H1 (cell line): ENCODE results near the gene CENPB. TPM values are rescaled to one million over a fixed set of nuclear protein-coding genes. Genes with fewer than 3 reads are reported as not detected.
A peak's percentile ranks its signal among the peaks of the same experiment; 100 is the strongest.

Experiments used
- CTCF ChIA-PET: fragments of 300-600 bp; sonication (Branson Sonifier 250); formaldehyde crosslinking; loops from one replicate; lab custom pipeline; 2021; ENCODE audit not compliant: partially characterized antibody; lab: Charles Lee
- POLR2A ChIA-PET: fragments of 300-600 bp; sonication (Branson Sonifier 250); formaldehyde crosslinking; loops from one replicate; lab custom pipeline; 2021; ENCODE audit warnings: inconsistent platforms; ENCODE audit not compliant: partially characterized antibody; lab: Charles Lee
- DNase-seq, 2 experiments: peaks; one replicate each; pipeline versions ENCODE4 v3.0.0 to v3.0.0-alpha.2; 2010 to 2022; ENCODE audit warnings: low spot score in 2 of 2, low read depth in 1 of 2, mixed read lengths in 1 of 2
- FAIRE-seq: peaks from 2 replicates; lab custom pipeline; 2011; peaks lifted over from hg19 to GRCh38; lab: Jason Lieb, UNC
- H2AFZ ChIP-seq: 2 replicates; pipeline ENCODE4 v1.8.1; 2012; ENCODE audit warnings: low read length, inconsistent platforms
- H2AK5ac ChIP-seq: 2 replicates; pipeline ENCODE4 v1.6.1; 2013; ENCODE audit warnings: low read depth, low read length
- H2BK120ac ChIP-seq: replicated peaks from 2 replicates; pipeline ENCODE3; 2013; ENCODE audit warnings: low read depth, low read length, inconsistent platforms
- H2BK12ac ChIP-seq: 2 replicates; pipeline ENCODE4 v1.6.1; 2013; ENCODE audit warnings: low read depth, low read length
- H2BK15ac ChIP-seq: 2 replicates; pipeline ENCODE4 v1.6.1; 2013; ENCODE audit warnings: low read length
- H2BK20ac ChIP-seq: 2 replicates; pipeline ENCODE4 v1.6.1; 2013; ENCODE audit warnings: low read length
- H2BK5ac ChIP-seq: 2 replicates; pipeline ENCODE4 v1.6.1; 2013; ENCODE audit warnings: low read depth, low read length
- H3K14ac ChIP-seq: 2 replicates; pipeline ENCODE4 v1.6.1; 2013; ENCODE audit warnings: inconsistent platforms; ENCODE audit not compliant: insufficient read length
- H3K18ac ChIP-seq: 2 replicates; pipeline ENCODE4 v1.6.1; 2013; ENCODE audit warnings: low read length; ENCODE audit errors: extremely low read depth
- H3K23ac ChIP-seq: 2 replicates; pipeline ENCODE4 v1.6.1; 2013; ENCODE audit warnings: inconsistent platforms; ENCODE audit not compliant: insufficient read length
- H3K23me2 ChIP-seq: 2 replicates; pipeline ENCODE4 v1.6.1; 2013; ENCODE audit warnings: low read depth, low read length
- H3K27ac ChIP-seq: 2 replicates; pipeline ENCODE4 v1.6.1; 2011; ENCODE audit warnings: low read depth, low read length, inconsistent platforms
- H3K27me3 ChIP-seq, 4 experiments: replicated peaks in 1 of 4; 1 replicate in 1 of 4; 2 replicates in 3 of 4; pipeline versions ENCODE4 v1.6.1 to v1.8.1; 2011 to 2013; ENCODE audit warnings: low read length in 3 of 4, mild to moderate bottlenecking in 3 of 4, inconsistent platforms in 2 of 4, mixed read lengths in 2 of 4, moderate library complexity in 1 of 4; ENCODE audit not compliant: control insufficient read depth in 3 of 4, insufficient read depth in 3 of 4; ENCODE audit errors: extremely low read depth in 1 of 4
- H3K36me3 ChIP-seq, 4 experiments: 2 replicates each; pipeline versions ENCODE4 v1.6.1 to v1.8.1; 2011 to 2013; ENCODE audit warnings: mild to moderate bottlenecking in 4 of 4, low read length in 3 of 4, moderate library complexity in 2 of 4, control low read depth in 1 of 4, inconsistent platforms in 1 of 4; ENCODE audit not compliant: insufficient read depth in 4 of 4, control insufficient read depth in 2 of 4
- H3K4ac ChIP-seq: replicated peaks from 2 replicates; pipeline ENCODE3; 2013; ENCODE audit warnings: low read length, low read depth, mixed read lengths, inconsistent platforms; ENCODE audit not compliant: insufficient read length
- H3K4me1 ChIP-seq, 4 experiments: replicated peaks in 1 of 4; 1 replicate in 1 of 4; 2 replicates in 3 of 4; pipeline versions ENCODE4 v1.6.1 to v1.8.1; 2011 to 2013; ENCODE audit warnings: low read length in 3 of 4, inconsistent platforms in 2 of 4, mixed read lengths in 1 of 4; ENCODE audit not compliant: insufficient read depth in 4 of 4, control insufficient read depth in 3 of 4
- H3K4me2 ChIP-seq, 2 experiments: 2 replicates each; pipeline versions ENCODE4 v1.6.1 to v1.8.1; 2011 to 2013; ENCODE audit warnings: low read depth in 2 of 2, low read length in 2 of 2, control low read depth in 1 of 2, inconsistent platforms in 1 of 2, mild to moderate bottlenecking in 1 of 2; ENCODE audit not compliant: insufficient read depth in 1 of 2
- H3K4me3 ChIP-seq, 4 experiments: fragments of 200-600, 300-600 bp in 1 of 4; sonication (generic), shearing (Covaris generic), sonication (Bioruptor Twin) in 1 of 4; 2 replicates each; pipeline versions ENCODE4 v1.5.1 to v1.8.1; 2011 to 2016; ENCODE audit warnings: low read length in 4 of 4, low read depth in 3 of 4, control low read depth in 2 of 4, inconsistent platforms in 2 of 4, mild to moderate bottlenecking in 2 of 4, mixed read lengths in 1 of 4, moderate library complexity in 1 of 4; ENCODE audit not compliant: insufficient read depth in 2 of 4; ENCODE audit errors: extremely low read depth in 1 of 4
- H3K56ac ChIP-seq: replicated peaks from 2 replicates; pipeline ENCODE3; 2013; ENCODE audit warnings: low read depth, mild to moderate bottlenecking, mixed read lengths, low read length, inconsistent platforms; ENCODE audit not compliant: insufficient read length
- H3K79me1 ChIP-seq: 2 replicates; pipeline ENCODE4 v1.6.1; 2013; ENCODE audit warnings: low read depth, low read length, control low read depth
- H3K79me2 ChIP-seq, 2 experiments: 2 replicates each; pipeline versions ENCODE4 v1.6.1 to v1.8.1; 2012 to 2013; ENCODE audit warnings: low read length in 2 of 2, mild to moderate bottlenecking in 2 of 2, inconsistent platforms in 1 of 2; ENCODE audit not compliant: insufficient read depth in 2 of 2, control insufficient read depth in 1 of 2
- H3K9ac ChIP-seq, 4 experiments: replicated peaks in 1 of 4; 1 replicate in 1 of 4; 2 replicates in 3 of 4; pipeline versions ENCODE4 v1.6.1 to v1.8.1; 2011 to 2013; ENCODE audit warnings: low read depth in 3 of 4, low read length in 3 of 4, control low read depth in 2 of 4, mild to moderate bottlenecking in 2 of 4, moderate library complexity in 2 of 4, inconsistent platforms in 1 of 4; ENCODE audit errors: extremely low read depth in 1 of 4
- H3K9me3 ChIP-seq, 2 experiments: 2 replicates each; pipeline versions ENCODE4 v1.6.1 to v1.8.1; 2012 to 2013; ENCODE audit warnings: mild to moderate bottlenecking in 2 of 2, moderate library complexity in 2 of 2, control low read depth in 1 of 2, inconsistent platforms in 1 of 2, low read depth in 1 of 2, low read length in 1 of 2, mixed read lengths in 1 of 2; ENCODE audit not compliant: insufficient read depth in 2 of 2
- H4K20me1 ChIP-seq, 2 experiments: replicated peaks in 1 of 2; 2 replicates each; pipeline versions ENCODE3 to v1.8.1; 2011 to 2013; ENCODE audit warnings: inconsistent platforms in 2 of 2, low read length in 2 of 2, mild to moderate bottlenecking in 1 of 2; ENCODE audit not compliant: insufficient read depth in 2 of 2, control insufficient read depth in 1 of 2
- H4K5ac ChIP-seq: 2 replicates; pipeline ENCODE4 v1.6.1; 2013; ENCODE audit warnings: low read length, low read depth, mixed read lengths, inconsistent platforms; ENCODE audit not compliant: insufficient read length
- H4K8ac ChIP-seq: 2 replicates; pipeline ENCODE4 v1.8.0; 2013; ENCODE audit warnings: mild to moderate bottlenecking, moderate library complexity, low read length, inconsistent platforms; ENCODE audit not compliant: insufficient read depth; ENCODE audit errors: extremely low read depth
- H4K91ac ChIP-seq: replicated peaks from 2 replicates; pipeline ENCODE3; 2013; ENCODE audit warnings: low read length, mixed read lengths, inconsistent platforms; ENCODE audit not compliant: insufficient read length
- CHD1 ChIP-seq: IDR thresholded peaks from 2 replicates; pipeline ENCODE4 v1.6.1; 2012; ENCODE audit warnings: low read depth, low read length, improper control_type of control experiment
- EZH2 ChIP-seq: fragments of 200-600 bp; sonication (generic); IDR thresholded peaks from 2 replicates; pipeline ENCODE4 v1.7.1; 2012; ENCODE audit warnings: low read depth, mild to moderate bottlenecking, moderate library complexity, low read length, inconsistent platforms; ENCODE audit not compliant: severe bottlenecking
- GTF2F1 ChIP-seq: IDR thresholded peaks from 2 replicates; pipeline ENCODE4 v1.6.1; 2012; ENCODE audit warnings: low read depth, low read length, improper control_type of control experiment, borderline replicate concordance
- JUN ChIP-seq: IDR thresholded peaks from 2 replicates; pipeline ENCODE4 v1.6.1; 2011; ENCODE audit warnings: low read depth, mild to moderate bottlenecking, improper control_type of control experiment, low read length
- KDM1A ChIP-seq: fragments of 200-600, 300-600 bp; sonication (generic); IDR thresholded peaks from 2 replicates; pipeline ENCODE4 v1.7.1; 2016; ENCODE audit warnings: mild to moderate bottlenecking, low read length, borderline replicate concordance
- RAD21 ChIP-seq, 2 experiments: IDR thresholded peaks in 1 of 2; conservative IDR thresholded peaks in 1 of 2; 2 replicates each; pipeline ENCODE4 v1.6.1; 2011; ENCODE audit warnings: low read depth in 2 of 2, low read length in 2 of 2, improper control_type of control experiment in 1 of 2, inconsistent platforms in 1 of 2, mild to moderate bottlenecking in 1 of 2, moderate library complexity in 1 of 2
- RNF2 ChIP-seq: fragments of 200-900, 300-1000 bp; sonication (generic); IDR thresholded peaks from 2 replicates; pipeline ENCODE4 v1.7.1; 2016; ENCODE audit warnings: borderline replicate concordance, low read depth, mild to moderate bottlenecking, antibody characterized with exemption, low read length; ENCODE audit not compliant: poor library complexity, severe bottlenecking; ENCODE audit errors: missing control alignments
- SIX5 ChIP-seq: IDR thresholded peaks from 2 replicates; pipeline ENCODE4 v1.6.1; 2011; ENCODE audit warnings: mild to moderate bottlenecking, low read depth, low read length
- TEAD4 ChIP-seq: IDR thresholded peaks from 2 replicates; pipeline ENCODE4 v1.6.1; 2012; ENCODE audit warnings: low read depth, low read length, inconsistent platforms, mixed read lengths
- WGBS, 2 experiments: shearing (Covaris generic) in 1 of 2; methylation state at CpG; one replicate each; pipeline versions ENCODE4 v1.1.6 to v1.1.7; 2013 to 2015; ENCODE audit warnings: low lambda C conversion rate in 2 of 2, mixed read lengths in 2 of 2, inconsistent platforms in 1 of 2, low coverage in 1 of 2, missing lambda C conversion rate in 1 of 2; ENCODE audit not compliant: insufficient replicate concordance in 2 of 2, insufficient coverage in 1 of 2, insufficient read length in 1 of 2; ENCODE audit errors: extremely low coverage in 1 of 2, missing lambda C conversion rate in 1 of 2; 5-methylcytosine and 5-hydroxymethylcytosine counted together
- polyA plus RNA-seq, 7 experiments: library from polyadenylated mRNA; depleted of rRNA in 3 of 7; stranded (reverse) in 5 of 7; unstranded in 2 of 7; fragments of >200 nt in 5 of 7; fragments of 200-250 nt in 2 of 7; gene quantifications; 1 replicate in 5 of 7; 2 replicates in 1 of 7; 4 replicates in 1 of 7; pipeline versions ENCODE4 v1.2.1 to v1.2.3, GENCODE V29; 2011 to 2013; ENCODE audit warnings: missing spikeins in 2 of 7, mixed read lengths in 2 of 7
- total RNA-seq: library from RNA; stranded (reverse); fragmentation: NEBNext Ultra II Directional; extraction: Animal tissue kit (Norgen Biotek cat#: 25700); gene quantifications from 2 replicates; pipeline ENCODE4 v1.2.1, GENCODE V29; 2021
- TF ChIP-seq, protein P1 (sequence below): IDR thresholded peaks from 2 replicates; pipeline ENCODE4 v1.6.1; 2012; ENCODE audit warnings: low read length, inconsistent platforms

CENPB gene
- total and polyA plus RNA-seq, 2 of the 8 experiments (the other 6 are each of a cell fraction or from before 2014, with no cell fraction given), result 17.7 to 51.6 TPM

DNA sequence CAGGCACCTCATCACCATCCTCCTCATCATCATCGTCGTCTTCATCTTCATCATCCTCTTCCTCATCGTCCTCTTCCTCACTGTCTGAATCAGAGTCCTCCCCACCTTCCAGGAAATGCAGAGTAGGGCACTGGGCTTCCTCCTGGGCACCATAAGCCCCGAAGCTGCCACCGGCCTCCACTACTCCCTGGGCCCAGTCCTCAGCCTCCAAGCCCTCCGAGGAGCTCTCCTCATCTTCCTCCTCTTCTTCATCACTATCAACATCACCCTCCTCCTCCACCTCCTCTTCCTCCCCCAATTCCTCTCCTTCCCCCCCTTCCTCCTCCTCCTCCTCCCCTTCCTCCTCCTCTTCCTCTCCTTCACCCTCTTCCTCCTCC is 1.7 kb downstream of the CENPB start:
- no peak overlapping the region for H4K91ac ChIP-seq
- no peak overlapping the region for H3K4ac ChIP-seq
- H3K79me1 ChIP-seq, result peaks cover 11% of the 10 kb centered on the region
- H3K4me1 ChIP-seq, result peaks cover 0 to 16% (median 6%) of the 10 kb centered on the region in 4 experiments; a peak in 6 of 7 replicates
- CTCF ChIA-PET, result interaction anchor here (0.8 to 9.5 kb wide), 8 partner anchors 16 to 692 kb away, joined by 3 to 128 read pairs (median 5); partner anchors contain the start of gene AP5S1
- peak overlapping the region; percentile 60; the same call in 1 of the 2 replicates for H2BK12ac ChIP-seq
- H3K23ac ChIP-seq, result no peak overlapping the region
- H4K5ac ChIP-seq, result no peak overlapping the region
- no peak overlapping the region for H2BK15ac ChIP-seq
- DNase-seq (no peak), FAIRE-seq (no peak)
- peaks cover 0 to 4% (median under 1%) of the 10 kb centered on the region in 4 experiments; a peak in 4 of 7 replicates for H3K27me3 ChIP-seq
- no peaks in the 10 kb centered on the region for H3K9me3 ChIP-seq
- no peak overlapping the region; the same call in 1 of the 2 replicates for H4K8ac ChIP-seq
- H3K4me3 ChIP-seq, result no peak overlapping the region
- no peak overlapping the region for H2AFZ ChIP-seq
- WGBS, 2 experiments, result 95 to 100% methylated on average over 3 to 5 of the region's 6 CpGs
- H2BK120ac ChIP-seq, result no peak overlapping the region
- H3K4me2 ChIP-seq, result peak overlapping the region in 1 of 2 experiments; percentile 75; a peak in 1 of 4 replicates
- H4K20me1 ChIP-seq, result peaks cover 7 to 11% of the 10 kb centered on the region in 2 experiments
- no peak overlapping the region for H3K14ac ChIP-seq
- H3K23me2 ChIP-seq, result peaks cover 6% of the 10 kb centered on the region; the same call in 1 of the 2 replicates
- H3K27ac ChIP-seq, result no peak overlapping the region
- peaks cover 0 to 10% of the 10 kb centered on the region in 2 experiments; a peak in 1 of 4 replicates for H3K79me2 ChIP-seq
- no peak overlapping the region for H2BK20ac ChIP-seq
- H3K18ac ChIP-seq, result no peak overlapping the region
- H3K56ac ChIP-seq, result no peak overlapping the region
- no peak overlapping the region for H3K9ac ChIP-seq
- H3K36me3 ChIP-seq, result peaks cover 0 to 5% (median 0%) of the 10 kb centered on the region in 4 experiments; a peak in 2 of 8 replicates
- POLR2A ChIA-PET, result interaction anchor here (1.3 to 3.9 kb wide), 5 partner anchors 15 to 143 kb away, joined by 3 to 20 read pairs (median 4); partner anchors contain the start of genes ADISSP and AP5S1
- no peak overlapping the region for H2AK5ac ChIP-seq
- H2BK5ac ChIP-seq, result no peak overlapping the region; the same call in 1 of the 2 replicates
- TF ChIP-seq JUN (no peak), CHD1 (no peak), EZH2 (no peak), RAD21 (IDR thresholded peaks at IDR 0.05 in 1 of 2, conservative IDR thresholded peaks at IDR 0.05 in 1 of 2; ENCODE audit: low read depth in 2 of 2, low read length in 2 of 2) (no peak), TEAD4 (no peak), KDM1A (no peak), RNF2 (no peak), GTF2F1 (no peak), SIX5 (no peak)
- TF ChIP-seq, protein P1, sequence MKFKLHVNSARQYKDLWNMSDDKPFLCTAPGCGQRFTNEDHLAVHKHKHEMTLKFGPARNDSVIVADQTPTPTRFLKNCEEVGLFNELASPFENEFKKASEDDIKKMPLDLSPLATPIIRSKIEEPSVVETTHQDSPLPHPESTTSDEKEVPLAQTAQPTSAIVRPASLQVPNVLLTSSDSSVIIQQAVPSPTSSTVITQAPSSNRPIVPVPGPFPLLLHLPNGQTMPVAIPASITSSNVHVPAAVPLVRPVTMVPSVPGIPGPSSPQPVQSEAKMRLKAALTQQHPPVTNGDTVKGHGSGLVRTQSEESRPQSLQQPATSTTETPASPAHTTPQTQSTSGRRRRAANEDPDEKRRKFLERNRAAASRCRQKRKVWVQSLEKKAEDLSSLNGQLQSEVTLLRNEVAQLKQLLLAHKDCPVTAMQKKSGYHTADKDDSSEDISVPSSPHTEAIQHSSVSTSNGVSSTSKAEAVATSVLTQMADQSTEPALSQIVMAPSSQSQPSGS, result no peak
